NCI-H510A (cell line): ENCODE data around the gene STX5.
"Not testable (repeated sequence)": the region's sequence is repeated elsewhere in the genome, so short reads cannot be mapped to it uniquely, and the experiment has no call there.

Experiments
- DNase-seq: peaks from one replicate; lab custom pipeline; 2025; lab: John Stamatoyannopoulos, UW

STX5 gene

GRCh38 chr11:62830904-62831519 lies 839 bp downstream of the STX5 start:
- no peak for DNase-seq

DNA sequence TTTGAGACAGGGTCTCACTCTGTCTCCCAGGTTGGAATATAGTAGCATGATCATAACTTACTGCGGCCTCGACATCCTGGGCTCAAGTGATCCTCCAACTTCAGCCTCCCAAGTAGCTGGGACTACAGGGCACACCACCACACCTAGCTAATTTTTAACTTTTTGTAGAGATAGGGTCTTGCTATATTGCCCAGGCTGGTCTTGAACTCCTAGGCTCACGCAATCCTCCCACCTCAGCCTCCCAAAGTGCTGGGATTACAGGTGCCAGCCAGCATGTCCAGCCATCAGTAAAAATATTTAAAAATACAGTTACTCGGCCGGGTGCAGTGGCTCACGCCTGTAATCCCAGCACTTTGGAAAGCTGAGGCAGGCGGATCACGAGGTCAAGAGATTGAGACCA lies 3.7 kb downstream of the STX5 start:
- DNase-seq, result not testable (repeated sequence)

- DNase-seq, result no peak
These were observed 8.2 kb downstream of the STX5 start for GRCh38 chr11:62823677-62824076.

GRCh38 chr11:62817129-62817528 lies 14.7 kb downstream of the STX5 start:
- no peak for DNase-seq

DNA sequence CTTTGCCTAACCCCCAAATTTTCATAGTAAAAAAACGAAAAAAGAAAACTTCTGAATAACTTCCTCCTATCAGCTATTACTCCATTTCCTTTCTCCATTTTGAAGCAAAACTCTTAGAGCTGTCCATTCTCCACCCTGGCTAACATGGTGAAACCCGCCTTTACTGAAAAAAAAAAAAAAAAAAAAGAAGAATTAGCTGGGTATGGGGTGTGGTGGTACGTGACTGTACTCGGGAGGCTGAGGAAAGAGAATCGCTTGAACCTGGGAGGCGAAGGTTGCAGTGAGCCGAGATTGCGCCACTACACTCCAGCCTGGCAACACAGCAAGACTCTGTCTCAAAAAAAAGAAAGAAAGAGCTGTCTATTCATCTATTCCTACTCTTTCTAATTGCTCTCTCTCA lies 15.3 kb downstream of the STX5 start:
- DNase-seq, result no peak

GRCh38 chr11:62811659-62812058 lies 20.2 kb downstream of the STX5 start:
- DNase-seq, result no peak

DNA sequence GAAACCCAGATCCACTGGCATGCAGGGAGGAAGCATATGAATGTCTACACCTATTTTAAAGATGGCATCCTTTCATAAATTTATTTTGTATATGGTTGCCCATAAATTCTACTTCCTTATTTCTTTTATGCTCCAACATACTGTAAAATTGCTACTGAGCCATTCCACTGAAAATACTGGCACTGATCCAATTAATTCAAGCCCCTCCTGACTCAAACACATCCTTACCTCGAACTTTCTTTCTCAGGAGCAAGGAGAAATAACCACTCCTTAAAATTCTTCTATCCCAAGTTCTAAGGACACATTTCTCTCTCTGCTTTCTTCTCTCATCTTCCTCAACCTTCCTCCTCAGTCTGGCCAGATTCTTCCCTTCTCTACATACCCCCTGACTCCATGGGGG lies 21.1 kb downstream of the STX5 start:
- no peak for DNase-seq

DNA sequence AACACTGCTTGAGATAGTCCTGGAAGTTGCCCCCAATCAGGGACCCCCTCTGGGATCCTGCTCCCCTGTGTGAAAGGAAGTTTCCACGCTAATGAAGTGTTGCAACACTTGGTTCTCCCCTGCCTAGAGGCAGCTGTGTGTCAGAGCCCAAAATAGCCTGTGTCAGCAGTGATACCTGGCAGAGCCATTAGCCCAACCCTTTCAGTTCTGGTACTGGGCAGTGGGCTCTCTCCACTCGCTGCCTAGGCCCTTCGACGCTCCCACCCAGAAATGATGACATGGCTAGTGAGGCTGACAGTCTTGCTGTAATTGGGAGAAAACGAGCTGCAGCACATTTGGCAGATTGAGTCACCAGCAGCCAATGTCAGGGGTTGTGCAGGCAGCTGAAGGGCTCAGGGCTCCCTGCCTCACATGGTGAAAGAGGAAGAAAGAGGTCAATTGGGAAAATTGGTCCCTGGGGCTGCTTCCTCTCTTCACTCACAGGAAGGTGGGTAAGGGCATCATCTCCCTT lies 25.2 kb downstream of the STX5 start:
- no peak for DNase-seq

DNA sequence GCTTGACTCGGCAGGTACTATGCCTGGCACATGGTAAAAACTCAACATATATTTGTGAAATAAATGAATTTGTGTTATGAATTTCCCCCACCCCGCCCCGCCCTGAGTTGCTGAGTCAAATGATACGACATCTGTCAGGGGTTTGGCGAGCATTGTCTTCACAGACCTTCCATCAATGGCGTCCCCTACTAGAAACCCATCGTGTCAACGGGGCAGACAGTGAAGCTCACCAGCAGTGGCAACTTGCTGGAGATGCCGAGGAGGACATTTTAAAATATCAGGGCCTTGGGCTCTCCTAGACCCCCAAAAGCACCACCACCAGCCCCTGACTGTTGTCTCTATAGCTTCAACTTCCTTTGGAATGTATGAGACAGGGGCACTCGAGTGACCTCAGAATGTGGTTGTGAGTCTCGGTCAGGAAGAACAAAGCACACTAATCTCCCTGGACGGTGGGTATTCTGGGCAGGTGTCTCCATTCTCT lies 25.9 kb downstream of the STX5 start:
- DNase-seq, result no peak

- peak; percentile 90 for DNase-seq
These were observed 26.6 kb downstream of the STX5 start, which contains the start of gene NXF1 for GRCh38 chr11:62805076-62805892. NXF1 (minus strand) TSS chr11:62805440; CDS start chr11:62805356, 84 bp downstream.

DNA sequence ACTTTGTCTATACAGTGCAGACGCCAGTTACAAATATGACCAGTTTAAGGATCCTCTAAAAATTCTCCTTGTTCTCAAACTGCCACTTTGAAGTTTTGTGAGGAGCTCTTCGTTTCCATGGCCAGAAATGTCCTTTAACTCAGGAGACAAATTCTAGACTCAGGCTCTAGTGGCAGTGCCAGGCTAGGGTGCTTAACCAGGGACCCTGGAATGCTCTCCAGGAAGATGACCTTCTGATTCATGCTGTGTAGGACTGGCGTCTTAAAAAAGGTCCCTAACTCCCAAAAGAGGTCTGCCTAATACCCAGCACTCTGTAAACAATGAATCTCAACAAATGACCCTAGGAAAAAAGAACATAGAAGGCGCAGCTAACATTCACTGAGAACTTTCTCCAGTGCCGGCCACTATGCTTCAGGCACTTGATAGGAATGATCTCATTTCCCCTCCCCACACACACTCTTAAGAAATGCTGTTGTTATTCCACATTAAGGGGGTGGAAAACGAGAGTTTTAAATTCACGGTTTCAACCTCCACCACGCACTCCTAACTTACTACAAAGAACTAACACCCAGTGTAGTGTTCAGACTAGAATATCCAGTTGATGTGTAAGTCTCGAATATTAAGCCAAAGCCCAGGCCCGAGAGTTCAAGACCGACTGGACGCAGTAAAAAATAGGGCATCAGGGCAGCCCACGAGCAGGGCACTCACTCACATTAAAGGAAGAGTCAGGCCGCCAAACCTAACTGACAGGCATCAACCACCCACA lies 27.4 kb downstream of the STX5 start:
- DNase-seq, result no peak

- DNase-seq, result no peak
These were observed 30.8 kb downstream of the STX5 start for GRCh38 chr11:62801071-62801470.

- DNase-seq, result no peak
These were observed 32.4 kb downstream of the STX5 start for GRCh38 chr11:62799486-62799885.

DNA sequence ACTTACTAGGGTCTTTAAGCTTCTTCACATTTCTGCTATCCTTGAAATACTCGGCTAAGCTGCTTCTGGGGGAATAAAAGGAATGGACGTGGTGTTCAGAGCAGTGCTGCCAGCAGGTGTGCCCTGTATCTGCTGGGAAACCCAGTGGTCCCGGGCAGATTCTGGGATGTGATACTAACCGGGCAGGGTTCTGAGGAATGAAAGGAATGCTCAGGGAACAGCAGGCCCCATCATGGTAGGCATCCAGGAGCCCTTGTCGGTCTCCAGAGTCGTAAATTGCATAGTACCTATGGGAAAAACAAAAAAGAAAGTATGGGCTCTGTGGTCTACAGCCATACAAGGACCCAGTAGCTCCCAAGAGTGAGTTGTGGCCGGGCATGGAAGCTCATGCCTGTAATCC lies 35.6 kb downstream of the STX5 start:
- DNase-seq, result no peak

DNA sequence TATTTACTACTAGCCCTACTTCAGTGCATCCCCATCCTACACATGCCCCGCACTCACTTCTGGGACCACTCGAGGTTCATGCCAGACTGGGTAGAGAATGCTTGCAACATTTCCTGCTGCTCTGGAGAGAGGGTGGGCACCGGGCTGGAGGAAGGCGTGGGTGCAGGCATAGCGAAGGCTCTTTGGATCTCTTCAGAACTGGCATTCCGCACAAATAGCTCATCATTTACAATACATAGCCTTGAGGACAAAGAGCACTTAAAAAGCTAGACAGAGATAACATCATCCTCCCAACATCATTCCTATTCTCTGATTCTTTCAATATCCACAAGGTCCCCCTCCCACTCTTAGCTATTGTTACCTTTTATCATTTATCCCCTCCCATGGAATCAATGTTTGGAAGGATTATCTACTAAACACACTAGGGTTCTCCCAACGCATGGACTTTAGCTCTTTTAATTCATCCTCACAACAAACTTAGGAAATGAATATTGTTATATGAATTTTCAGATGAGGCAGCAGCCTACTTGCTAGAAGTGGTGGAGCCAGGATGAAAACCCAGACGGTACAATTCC lies 37.6 kb downstream of the STX5 start:
- DNase-seq, result no peak

GRCh38 chr11:62792202-62792575 lies 39.7 kb downstream of the STX5 start:
- DNase-seq, result no peak

- peak; percentile 71 for DNase-seq
These were observed 40.2 kb downstream of the STX5 start, which contains the start of gene TMEM223 for GRCh38 chr11:62791501-62792201. TMEM223 (minus strand) TSS chr11:62792006; CDS start chr11:62791994, 12 bp downstream.

GRCh38 chr11:62789576-62789975 lies 42.3 kb downstream of the STX5 start:
- DNase-seq, result no peak

DNA sequence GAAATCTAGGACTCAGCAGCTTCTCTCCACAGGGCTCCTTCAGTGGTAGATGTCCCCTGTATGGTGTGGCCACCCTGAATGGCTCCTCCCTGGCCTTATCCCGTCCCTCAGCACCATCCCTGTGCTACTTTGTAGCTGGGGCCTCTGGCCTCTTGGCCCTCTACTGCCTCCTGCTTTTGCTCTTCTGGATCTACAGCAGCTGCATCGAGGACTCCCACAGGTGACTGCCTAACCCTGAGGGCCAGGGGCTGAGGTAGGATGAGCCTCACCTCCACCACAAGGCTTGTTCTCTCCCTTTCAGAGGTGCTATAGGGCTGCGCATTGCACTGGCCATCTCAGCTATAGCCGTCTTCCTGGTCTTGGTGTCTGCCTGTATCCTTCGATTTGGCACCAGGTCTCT lies 42.9 kb downstream of the STX5 start:
- no peak for DNase-seq

DNA sequence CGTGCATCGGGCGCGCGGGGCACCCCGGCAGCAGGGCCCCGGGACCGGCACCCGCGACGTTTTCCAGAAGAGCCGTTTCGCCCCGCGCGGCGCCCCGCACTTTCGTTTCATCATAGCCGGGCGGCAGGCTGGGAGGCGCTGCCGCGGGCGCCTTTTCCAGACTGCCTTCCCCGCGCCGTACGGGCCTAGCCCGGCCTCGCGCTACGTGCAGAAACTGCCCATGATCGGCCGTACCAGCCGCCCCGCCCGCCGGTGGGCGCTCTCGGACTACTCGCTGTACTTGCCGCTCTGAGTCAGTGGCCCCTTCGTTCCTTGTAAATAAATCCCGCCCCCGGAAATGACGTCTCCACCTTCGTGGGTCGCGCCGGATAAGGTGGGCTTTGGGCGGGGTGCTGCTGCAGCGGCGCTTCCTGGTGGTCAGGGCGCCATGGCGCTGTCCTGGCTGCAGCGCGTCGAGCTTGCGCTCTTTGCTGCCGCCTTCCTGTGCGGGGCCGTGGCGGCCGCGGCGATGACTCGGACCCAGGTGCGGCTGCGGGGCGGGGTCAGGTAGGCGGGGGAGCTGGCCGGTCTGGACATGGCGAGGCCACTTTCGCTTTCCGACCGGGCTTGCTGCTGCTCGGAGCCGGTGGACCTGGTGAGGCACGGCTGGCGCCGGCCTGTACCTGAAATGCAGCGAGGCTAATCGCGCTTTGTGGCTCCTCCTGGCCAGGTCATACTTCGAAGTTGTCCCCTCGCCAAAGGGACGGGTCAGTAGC lies 44.7 kb downstream of the STX5 start, which contains the start of gene TMEM179B:
TMEM179B (plus strand) TSS at position 398 of the 755 bp plus-strand sequence; CDS start at position 428, 30 bp downstream.
- peak; percentile 98 for DNase-seq
